OCI-LY1 (cell line): ENCODE results near the gene ZZZ3.

Experiments
- CTCF ChIP-seq: fragments of 200-600 bp; sonication (generic), shearing (Covaris generic); IDR thresholded peaks from 2 replicates; pipeline ENCODE4 v1.5.1; 2017; ENCODE audit warnings: mild to moderate bottlenecking, antibody characterized with exemption, low read length, moderate library complexity, mixed read lengths
- EZH2 ChIP-seq: fragments of 200-600 bp; sonication (generic), shearing (Covaris generic); IDR thresholded peaks from 2 replicates; pipeline ENCODE4 v1.8.0; 2017; ENCODE audit warnings: borderline replicate concordance, mixed run types, mild to moderate bottlenecking, antibody characterized with exemption, low read length, moderate library complexity, mixed read lengths

GRCh38 chr1:77718181-77718580 is 35.7 kb upstream of the ZZZ3 start:
- no peak for TF ChIP-seq CTCF
- no peak for TF ChIP-seq EZH2
